ENCODE measurements around the gene PSMB5.

PSMB5 gene

DNA sequence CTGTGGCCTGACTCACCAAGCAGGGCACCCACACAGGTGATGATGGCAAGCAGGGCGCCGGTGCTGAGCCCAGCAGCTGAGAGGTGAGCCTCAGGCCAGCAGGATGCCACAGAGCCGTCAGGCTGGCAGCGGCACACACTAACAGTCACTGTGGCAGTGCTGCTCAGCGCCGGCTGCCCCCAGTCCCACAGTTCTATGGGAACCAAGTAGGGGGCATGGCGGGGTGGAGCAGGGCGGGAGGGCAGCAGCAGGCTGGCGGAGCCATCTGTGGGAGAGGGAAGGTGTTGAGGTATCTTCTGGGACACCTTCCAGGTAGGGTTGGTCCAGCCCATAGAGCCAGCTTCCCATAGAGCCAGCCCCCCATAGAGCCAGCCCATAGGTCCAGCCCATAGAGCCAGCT is 14.3 kb upstream of the PSMB5 start:
- no peak overlapping the region for H3K4me3 ChIP-seq (replicated peaks; ENCODE audit: low read depth, low read length)
- TF ChIP-seq, protein P1, sequence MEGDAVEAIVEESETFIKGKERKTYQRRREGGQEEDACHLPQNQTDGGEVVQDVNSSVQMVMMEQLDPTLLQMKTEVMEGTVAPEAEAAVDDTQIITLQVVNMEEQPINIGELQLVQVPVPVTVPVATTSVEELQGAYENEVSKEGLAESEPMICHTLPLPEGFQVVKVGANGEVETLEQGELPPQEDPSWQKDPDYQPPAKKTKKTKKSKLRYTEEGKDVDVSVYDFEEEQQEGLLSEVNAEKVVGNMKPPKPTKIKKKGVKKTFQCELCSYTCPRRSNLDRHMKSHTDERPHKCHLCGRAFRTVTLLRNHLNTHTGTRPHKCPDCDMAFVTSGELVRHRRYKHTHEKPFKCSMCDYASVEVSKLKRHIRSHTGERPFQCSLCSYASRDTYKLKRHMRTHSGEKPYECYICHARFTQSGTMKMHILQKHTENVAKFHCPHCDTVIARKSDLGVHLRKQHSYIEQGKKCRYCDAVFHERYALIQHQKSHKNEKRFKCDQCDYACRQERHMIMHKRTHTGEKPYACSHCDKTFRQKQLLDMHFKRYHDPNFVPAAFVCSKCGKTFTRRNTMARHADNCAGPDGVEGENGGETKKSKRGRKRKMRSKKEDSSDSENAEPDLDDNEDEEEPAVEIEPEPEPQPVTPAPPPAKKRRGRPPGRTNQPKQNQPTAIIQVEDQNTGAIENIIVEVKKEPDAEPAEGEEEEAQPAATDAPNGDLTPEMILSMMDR (IDR thresholded peaks at IDR 0.05; ENCODE audit: low read length, missing control alignments): no peak
- DNase-seq (ENCODE audit: low read depth): no peak

DNA sequence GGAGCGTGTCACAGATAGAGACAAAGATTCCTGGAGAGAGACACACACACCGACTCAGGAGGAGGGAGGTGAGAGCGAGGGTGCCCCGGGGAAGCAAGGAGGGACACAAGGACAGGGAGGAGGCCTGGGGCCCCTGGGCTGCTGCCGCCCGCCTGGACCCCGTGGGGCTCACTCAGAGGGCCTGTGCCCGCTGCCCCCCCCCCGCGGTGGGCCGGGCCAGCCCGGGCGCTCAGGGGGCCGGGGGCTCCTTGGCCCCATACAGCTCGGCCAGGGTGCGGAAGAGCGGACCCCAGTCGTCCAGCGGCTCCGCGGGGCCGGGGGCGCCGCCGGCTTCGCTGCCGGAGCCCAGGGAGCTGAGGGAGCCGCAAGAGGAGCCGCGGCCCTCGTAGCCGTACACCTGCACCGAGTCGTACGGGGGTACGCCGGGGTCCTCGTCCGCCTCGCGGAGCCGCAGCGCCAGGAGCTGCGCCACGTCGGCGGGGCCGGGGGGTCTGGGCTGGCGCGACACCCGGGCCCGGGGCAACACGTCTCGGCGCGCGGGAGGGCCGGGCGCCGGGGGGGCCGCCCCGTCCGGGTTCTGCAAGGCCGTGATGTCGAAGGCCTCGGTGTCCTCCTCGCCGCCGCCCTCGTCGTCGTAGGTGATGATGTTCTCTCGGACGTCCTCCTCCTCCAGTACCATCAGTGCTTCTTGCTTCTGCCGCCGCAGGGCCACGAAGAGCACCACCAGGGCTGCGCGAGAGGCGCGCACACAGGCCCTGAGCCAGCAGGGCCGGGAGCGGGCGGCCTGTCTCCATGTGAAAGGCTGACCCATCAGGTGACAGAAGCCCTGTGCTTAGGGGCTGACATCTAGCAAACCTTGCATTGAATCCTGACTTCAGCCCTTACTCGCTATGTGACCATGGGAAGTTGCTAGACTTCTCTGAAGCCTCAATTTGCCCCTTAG is 13.3 kb upstream of the PSMB5 start:
- TF ChIP-seq, protein P1 (IDR thresholded peaks at IDR 0.05; ENCODE audit: low read length, missing control alignments): no peak
- DNase-seq (ENCODE audit: low read depth): no peak
- H3K4me3 ChIP-seq (replicated peaks; ENCODE audit: low read depth, low read length): no peak overlapping the region

DNA sequence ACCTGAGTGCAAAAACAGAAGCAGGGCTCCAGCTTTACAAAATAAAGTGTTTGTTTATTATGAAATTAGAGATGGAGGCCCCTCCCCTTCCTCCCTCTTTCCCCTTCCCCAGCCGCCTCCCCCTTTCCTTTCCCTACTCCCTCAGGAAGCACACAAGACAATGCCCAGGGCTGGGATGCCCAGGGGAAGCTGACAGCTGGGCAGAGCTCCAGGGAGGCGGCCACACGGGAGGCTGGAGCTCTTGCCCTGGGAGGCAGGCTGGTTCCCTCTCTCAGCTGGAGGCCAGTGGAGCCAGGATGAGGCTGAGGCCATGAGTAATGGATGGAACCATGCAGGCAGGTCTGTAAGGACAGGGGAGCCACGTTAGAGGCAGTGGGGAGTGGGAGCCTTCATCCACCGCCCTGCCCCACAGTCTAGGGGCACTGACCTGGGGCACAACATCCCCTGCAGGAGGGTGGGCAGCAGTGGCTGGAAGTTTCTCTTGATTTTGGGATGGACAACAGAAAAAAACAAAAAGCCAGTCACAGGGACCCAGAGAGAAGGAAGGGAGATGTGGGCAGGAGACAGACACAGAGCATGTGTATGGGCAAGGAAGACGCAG is 12.4 kb upstream of the PSMB5 start:
- TF ChIP-seq, protein P1 (IDR thresholded peaks at IDR 0.05; ENCODE audit: low read length, missing control alignments): no peak
- H3K4me3 ChIP-seq (replicated peaks; ENCODE audit: low read depth, low read length): no peak overlapping the region
- peak; percentile 76 for DNase-seq (ENCODE audit: low read depth)

DNA sequence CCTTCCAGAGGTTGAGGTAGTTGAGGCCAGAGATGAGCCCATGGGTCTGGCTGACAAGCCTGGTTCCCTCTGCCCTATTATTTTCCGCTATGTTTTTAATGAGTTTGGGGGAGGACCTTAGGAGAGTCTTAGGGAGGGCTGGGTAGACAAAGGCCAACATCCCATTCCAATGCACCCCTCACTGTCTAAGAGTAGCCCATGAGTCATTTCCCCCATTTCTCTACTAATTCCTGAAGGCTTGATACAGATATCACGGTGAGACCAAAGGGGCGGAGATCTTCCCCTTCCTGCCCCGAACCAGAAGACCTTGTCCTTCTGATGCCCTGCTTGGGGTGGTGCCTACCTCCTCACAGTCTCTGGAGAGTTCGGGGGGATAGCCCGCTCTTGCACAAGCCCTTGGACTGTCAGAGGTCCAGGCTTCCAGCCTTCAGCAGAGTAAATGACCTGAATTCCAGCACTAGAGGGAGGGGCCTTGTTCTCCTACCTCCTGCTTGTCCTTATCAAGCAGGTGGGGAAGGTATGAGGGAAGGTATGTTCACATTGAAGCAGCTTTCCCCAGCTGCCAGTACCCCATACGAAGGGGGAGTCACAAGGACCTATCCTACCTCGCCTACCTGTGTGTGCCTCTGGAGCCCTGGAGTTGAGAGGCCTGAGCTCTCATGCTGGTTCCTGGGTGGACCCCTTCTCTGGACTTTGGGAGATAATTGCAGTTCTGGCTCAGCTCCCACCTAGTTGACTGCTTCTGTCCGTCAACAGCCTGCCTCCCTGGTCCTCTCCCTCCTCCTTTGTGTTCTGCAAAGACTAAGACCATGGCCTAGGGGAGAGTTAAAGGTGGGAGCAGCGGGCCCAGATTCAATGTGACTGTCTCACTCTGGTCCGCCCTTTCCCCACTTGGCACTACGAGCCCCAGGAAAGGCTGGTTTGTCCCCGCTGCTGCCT is 11.0 kb upstream of the PSMB5 start:
- no peak overlapping the region for H3K4me3 ChIP-seq (replicated peaks; ENCODE audit: low read depth, low read length)
- TF ChIP-seq, protein P1 (IDR thresholded peaks at IDR 0.05; ENCODE audit: low read length, missing control alignments): no peak
- peak; percentile 40 for DNase-seq (ENCODE audit: low read depth)

DNA sequence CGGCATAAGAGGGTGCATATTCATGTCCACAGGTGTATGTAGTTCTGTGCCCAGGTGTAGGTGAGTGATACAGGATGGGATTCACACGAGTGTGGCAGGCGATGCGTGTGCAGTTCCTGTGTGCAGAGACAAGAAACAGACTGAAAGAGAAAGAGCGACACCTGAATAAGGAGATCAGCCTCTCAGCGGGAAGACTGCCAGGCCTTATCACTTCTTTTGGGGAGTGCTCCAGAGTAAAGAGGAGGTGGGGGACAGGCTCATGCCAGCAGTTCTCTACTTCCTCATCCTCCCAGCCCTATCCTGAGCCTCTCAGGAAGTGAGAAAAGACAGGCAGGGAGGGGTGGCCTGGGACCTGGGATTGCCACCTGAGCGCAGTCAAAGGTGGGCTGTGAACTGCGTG is 10.1 kb upstream of the PSMB5 start:
- TF ChIP-seq, protein P1 (IDR thresholded peaks at IDR 0.05; ENCODE audit: low read length, missing control alignments): no peak
- H3K4me3 ChIP-seq (replicated peaks; ENCODE audit: low read depth, low read length): no peak overlapping the region
- DNase-seq (ENCODE audit: low read depth): no peak

DNA sequence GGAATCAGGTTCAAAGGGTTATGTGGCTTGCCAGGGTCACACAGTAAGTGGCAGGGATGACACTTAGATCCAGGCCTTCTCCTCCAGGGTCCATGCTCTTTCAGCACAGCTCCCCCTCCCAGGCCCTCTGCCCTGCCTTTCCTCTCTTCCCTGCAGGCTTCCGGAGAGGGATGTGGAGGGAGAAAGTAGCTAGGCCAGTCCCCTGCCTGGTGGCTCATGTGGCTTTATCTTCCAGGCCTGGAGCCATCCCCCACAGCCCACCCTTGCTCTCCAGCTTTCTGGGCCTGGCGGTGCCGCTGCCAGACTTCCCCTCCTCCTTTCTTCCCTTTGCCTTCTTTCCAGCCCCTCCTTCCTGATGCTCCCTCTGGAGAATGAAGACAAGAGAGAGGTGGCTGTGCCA is 9.1 kb upstream of the PSMB5 start:
- no peak overlapping the region for H3K4me3 ChIP-seq (replicated peaks; ENCODE audit: low read depth, low read length)
- TF ChIP-seq, protein P1 (IDR thresholded peaks at IDR 0.05; ENCODE audit: low read length, missing control alignments): no peak
- DNase-seq (ENCODE audit: low read depth): no peak

All from fibroblast of pulmonary artery (primary cell).